GOT3 (cell line): ENCODE measurements around the gene ATP2C1.
A peak's percentile ranks its signal among the peaks of the same experiment; 100 is the strongest.

Source experiments
- DNase-seq: peaks from one replicate; lab custom pipeline; 2025; ENCODE audit warnings: mixed read lengths; lab: John Stamatoyannopoulos, UW

Gene ATP2C1

GRCh38 chr3:130976706-130977105 is 82.8 kb downstream of the ATP2C1 start:
- no peak for DNase-seq

- no peak for DNase-seq
Measured at GRCh38 chr3:130979117-130979516, 85.2 kb downstream of the ATP2C1 start.

- DNase-seq: no peak
Measured at GRCh38 chr3:130981469-130981868, 87.6 kb downstream of the ATP2C1 start.

- DNase-seq: no peak
Measured at GRCh38 chr3:130990282-130990681, 96.4 kb downstream of the ATP2C1 start.

GRCh38 chr3:130991126-130991525 is 97.2 kb downstream of the ATP2C1 start:
- no peak for DNase-seq

- no peak for DNase-seq
Measured at GRCh38 chr3:130992344-130992743, 98.5 kb downstream of the ATP2C1 start.

GRCh38 chr3:130997289-130997688 is 103.4 kb downstream of the ATP2C1 start:
- no peak for DNase-seq

GRCh38 chr3:131001071-131001470 is 107.2 kb downstream of the ATP2C1 start:
- DNase-seq: no peak

GRCh38 chr3:131004603-131005002 is 110.7 kb downstream of the ATP2C1 start:
- DNase-seq: no peak

- DNase-seq: no peak
Measured at GRCh38 chr3:131007256-131007655, 113.4 kb downstream of the ATP2C1 start.

- DNase-seq: no peak
Measured at GRCh38 chr3:131007782-131008181, 113.9 kb downstream of the ATP2C1 start.

GRCh38 chr3:131008326-131008725 is 114.4 kb downstream of the ATP2C1 start:
- DNase-seq: no peak

- DNase-seq: no peak
Measured at GRCh38 chr3:131009698-131010097, 115.8 kb downstream of the ATP2C1 start.

GRCh38 chr3:131018970-131019369 is 125.1 kb downstream of the ATP2C1 start:
- no peak for DNase-seq

- DNase-seq: no peak
Measured at GRCh38 chr3:131020122-131020693, 126.3 kb downstream of the ATP2C1 start.

GRCh38 chr3:131025539-131025938 is 131.7 kb downstream of the ATP2C1 start:
- no peak for DNase-seq

- DNase-seq: peak; percentile 82
Measured at GRCh38 chr3:131026321-131027151, 132.7 kb downstream of the ATP2C1 start, which contains the start of the genes ASTE1 and NEK11. ASTE1 (minus strand) TSS chr3:131026825; CDS start chr3:131025306, 1,519 bp downstream. NEK11 (plus strand) TSS chr3:131026877; CDS start chr3:131029709, 2,832 bp downstream.

- DNase-seq: no peak
Measured at GRCh38 chr3:131028844-131029243, 135.0 kb downstream of the ATP2C1 start.

- no peak for DNase-seq
Measured at GRCh38 chr3:131031660-131032059, 137.8 kb downstream of the ATP2C1 start.

GRCh38 chr3:131033480-131034080 is 139.7 kb downstream of the ATP2C1 start:
- no peak for DNase-seq

GRCh38 chr3:131036200-131036816 is 142.4 kb downstream of the ATP2C1 start:
- no peak for DNase-seq

GRCh38 chr3:131036986-131037385 is 143.1 kb downstream of the ATP2C1 start:
- no peak for DNase-seq
